GM13976 (cell line): ENCODE results near the gene KDR.

Experiments used
- DNase-seq: peaks from one replicate; pipeline ENCODE4 v3.0.0; 2012; ENCODE audit warnings: low spot score
- in situ Hi-C: fragments of 300-500 bp; cut with MboI; formaldehyde crosslinking; loops from one replicate; pipeline ENCODE4 v1.12.0; 2022; ENCODE audit warnings: low sequenced_read_pairs, mixed read lengths, inconsistent platforms; ENCODE audit not compliant: unreplicated experiment
- TF ChIP-seq, protein P1 (sequence below): IDR thresholded peaks from 2 replicates; pipeline ENCODE4 v1.5.1; 2012; ENCODE audit warnings: borderline replicate concordance, mild to moderate bottlenecking; ENCODE audit not compliant: insufficient read depth; ENCODE audit errors: extremely low read depth, missing control alignments, control extremely low read depth

The KDR gene

GRCh38 chr4:55037728-55038127 is 87.7 kb downstream of the KDR start:
- TF ChIP-seq, protein P1, sequence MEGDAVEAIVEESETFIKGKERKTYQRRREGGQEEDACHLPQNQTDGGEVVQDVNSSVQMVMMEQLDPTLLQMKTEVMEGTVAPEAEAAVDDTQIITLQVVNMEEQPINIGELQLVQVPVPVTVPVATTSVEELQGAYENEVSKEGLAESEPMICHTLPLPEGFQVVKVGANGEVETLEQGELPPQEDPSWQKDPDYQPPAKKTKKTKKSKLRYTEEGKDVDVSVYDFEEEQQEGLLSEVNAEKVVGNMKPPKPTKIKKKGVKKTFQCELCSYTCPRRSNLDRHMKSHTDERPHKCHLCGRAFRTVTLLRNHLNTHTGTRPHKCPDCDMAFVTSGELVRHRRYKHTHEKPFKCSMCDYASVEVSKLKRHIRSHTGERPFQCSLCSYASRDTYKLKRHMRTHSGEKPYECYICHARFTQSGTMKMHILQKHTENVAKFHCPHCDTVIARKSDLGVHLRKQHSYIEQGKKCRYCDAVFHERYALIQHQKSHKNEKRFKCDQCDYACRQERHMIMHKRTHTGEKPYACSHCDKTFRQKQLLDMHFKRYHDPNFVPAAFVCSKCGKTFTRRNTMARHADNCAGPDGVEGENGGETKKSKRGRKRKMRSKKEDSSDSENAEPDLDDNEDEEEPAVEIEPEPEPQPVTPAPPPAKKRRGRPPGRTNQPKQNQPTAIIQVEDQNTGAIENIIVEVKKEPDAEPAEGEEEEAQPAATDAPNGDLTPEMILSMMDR = no peak
- no peak for DNase-seq
- in situ Hi-C loops = no loop called here

GRCh38 chr4:55036405-55036804 is 89.0 kb downstream of the KDR start:
- in situ Hi-C loops = no loop called here
- TF ChIP-seq, protein P1 = no peak
- no peak for DNase-seq

GRCh38 chr4:55035892-55036291 is 89.5 kb downstream of the KDR start:
- in situ Hi-C loops = no loop called here
- no peak for DNase-seq
- TF ChIP-seq, protein P1 = no peak

DNA sequence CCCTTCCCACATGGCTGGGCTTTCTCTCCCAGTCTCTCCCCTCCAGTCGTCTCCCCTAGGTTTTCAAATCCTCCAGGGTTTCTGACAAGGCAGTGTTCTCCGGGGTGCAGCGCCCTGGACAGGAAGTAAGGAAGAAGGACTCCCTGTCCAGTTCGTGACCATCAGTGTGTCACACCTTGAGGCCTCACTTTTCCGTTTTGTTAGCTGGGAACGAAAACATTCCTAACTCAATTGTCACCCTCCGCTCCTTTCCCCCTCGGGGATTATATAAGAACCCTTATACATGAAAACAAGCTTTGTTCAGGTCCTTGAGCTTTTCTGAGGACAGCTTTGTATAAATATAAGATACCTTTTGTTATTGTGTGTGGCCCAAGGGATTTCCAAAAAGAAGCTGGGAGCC is 92.1 kb downstream of the KDR start:
- in situ Hi-C loops = no loop called here
- TF ChIP-seq, protein P1 = no peak
- DNase-seq = no peak

DNA sequence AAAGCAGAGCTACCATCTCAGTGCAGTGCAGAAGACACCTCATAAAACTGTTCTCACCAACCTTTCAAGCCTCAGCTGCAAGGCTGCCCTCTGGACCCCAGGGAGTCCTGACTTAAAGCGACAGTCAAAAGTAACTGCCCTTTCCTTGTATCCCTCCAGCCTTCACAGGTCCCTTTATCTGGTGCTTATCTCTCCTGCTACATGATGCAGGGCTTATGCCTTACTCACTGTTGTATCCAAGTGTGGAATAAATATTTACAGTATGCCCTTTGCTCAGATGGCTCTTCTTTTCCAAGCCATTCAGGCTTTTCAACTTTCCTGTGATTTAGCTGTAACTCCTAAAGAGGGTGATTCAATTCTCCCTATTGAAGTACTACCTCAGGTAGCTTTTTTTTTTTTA is 92.6 kb downstream of the KDR start:
- TF ChIP-seq, protein P1 = no peak
- no peak for DNase-seq
- in situ Hi-C loops = no loop called here

DNA sequence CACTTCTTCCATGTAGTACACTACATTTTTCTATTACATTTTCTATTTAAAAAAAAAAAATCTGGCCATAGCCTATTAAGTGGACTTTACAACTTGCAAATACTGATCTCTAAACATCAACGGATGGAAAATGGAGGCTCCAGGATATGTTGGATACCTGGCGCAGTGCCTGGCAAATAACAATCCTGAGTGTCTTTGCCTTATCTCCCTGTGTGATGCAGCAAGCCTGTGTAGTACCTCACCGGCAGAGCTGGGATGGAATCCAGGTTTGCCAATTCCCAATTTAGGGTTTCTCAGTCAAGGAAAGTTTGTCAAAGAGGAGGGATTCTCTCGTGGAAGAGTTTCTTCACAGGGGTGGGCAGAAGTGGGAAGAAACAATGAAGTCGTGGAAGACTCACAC is 93.2 kb downstream of the KDR start:
- TF ChIP-seq, protein P1 = no peak

DNA sequence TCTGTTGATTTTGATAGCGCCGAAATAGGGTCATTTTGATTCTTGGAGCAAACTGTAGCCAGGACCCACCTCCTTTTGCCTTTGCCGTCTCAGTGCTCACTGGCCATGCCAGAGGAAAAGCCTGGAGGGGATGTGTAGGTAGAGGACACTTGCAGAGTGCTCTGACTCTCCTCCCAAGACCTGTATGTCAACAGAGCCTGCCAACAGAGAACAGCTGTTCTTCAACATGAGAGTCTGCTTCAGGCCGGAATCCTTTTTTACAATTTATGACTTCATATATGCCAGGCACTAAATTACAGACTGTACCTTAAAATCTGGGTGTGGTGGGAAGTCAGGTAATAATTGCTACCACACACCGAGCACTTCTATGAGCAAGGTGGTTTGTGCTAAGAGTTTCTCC is 94.2 kb downstream of the KDR start:
- TF ChIP-seq, protein P1 = no peak
- no peak for DNase-seq
- in situ Hi-C loops = no loop called here

More for the DNA sequence above, 93.2 kb downstream of the KDR start:
- in situ Hi-C loops = no loop called here
- DNase-seq = no peak
